ENCODE measurements around the gene SP8. TPM values are rescaled to one million over a fixed set of nuclear protein-coding genes. Genes with fewer than 3 reads are reported as not detected.

Gene SP8
- total RNA-seq, 2 experiments from 2014 or later, result not detected

- Mint-ChIP-seq H3K9me3 (no peaks in the 10 kb centered on the region), H3K4me3 (no peak overlapping the region), H3K4me1 (peaks cover 6% of the 10 kb centered on the region), H3K36me3 (ENCODE audit: low read depth) (no peaks in the 10 kb centered on the region), H3K27me3 (peaks cover 45% of the 10 kb centered on the region), H3K27ac (no peak overlapping the region)
- no peak for DNase-seq
- POLR2A ChIA-PET, result no interaction called here
- CTCF ChIA-PET, result no interaction called here
Measured at GRCh38 chr7:20799566-20800366, 13.1 kb upstream of the SP8 start.

- Mint-ChIP-seq H3K4me1 (peaks cover 6% of the 10 kb centered on the region), H3K36me3 (ENCODE audit: low read depth) (no peaks in the 10 kb centered on the region), H3K27ac (no peak overlapping the region), H3K4me3 (peak overlapping the region; percentile 27), H3K27me3 (peaks cover 55% of the 10 kb centered on the region), H3K9me3 (no peaks in the 10 kb centered on the region)
- CTCF ChIA-PET, result no interaction called here
- POLR2A ChIA-PET, result no interaction called here
- DNase-seq, result no peak
Measured at GRCh38 chr7:20798694-20799121, 12.0 kb upstream of the SP8 start.

- POLR2A ChIA-PET, result no interaction called here
- DNase-seq, result no peak
Measured at GRCh38 chr7:20798081-20798693, 11.5 kb upstream of the SP8 start.

GRCh38 chr7:20797462-20798080 is 10.9 kb upstream of the SP8 start:
- H3K36me3 Mint-ChIP-seq (ENCODE audit: low read depth), result no peaks in the 10 kb centered on the region
- peaks cover 3% of the 10 kb centered on the region for H3K9me3 Mint-ChIP-seq
- peaks cover 6% of the 10 kb centered on the region for H3K4me1 Mint-ChIP-seq
- no peak overlapping the region for H3K27ac Mint-ChIP-seq
- ChIA-PET POLR2A (no interaction called here), CTCF (interaction anchor here (0.7 to 1.7 kb wide), 2 partner anchors 20 to 22 kb away, joined by 3 read pairs; no protein-coding TSS in a partner anchor)
- no peak for DNase-seq
- H3K27me3 Mint-ChIP-seq, result peaks cover 64% of the 10 kb centered on the region
- H3K4me3 Mint-ChIP-seq, result peak overlapping the region; percentile 79

More at GRCh38 chr7:20798081-20798693, 11.5 kb upstream of the SP8 start:
- CTCF ChIA-PET, result no interaction called here
- H3K36me3 Mint-ChIP-seq (ENCODE audit: low read depth), result no peaks in the 10 kb centered on the region
- peak overlapping the region; percentile 27 for H3K4me3 Mint-ChIP-seq
- peaks cover under 1% of the 10 kb centered on the region for H3K9me3 Mint-ChIP-seq
- no peak overlapping the region for H3K27ac Mint-ChIP-seq
- peaks cover 6% of the 10 kb centered on the region for H3K4me1 Mint-ChIP-seq
- peaks cover 60% of the 10 kb centered on the region for H3K27me3 Mint-ChIP-seq

- ChIA-PET CTCF (interaction anchor here (0.7 to 1.7 kb wide), 3 partner anchors 14 to 23 kb away, joined by 3 to 4 read pairs (median 3); no protein-coding TSS in a partner anchor), POLR2A (no interaction called here)
- H3K4me1 Mint-ChIP-seq, result peaks cover 6% of the 10 kb centered on the region
- DNase-seq, result no peak
- H3K36me3 Mint-ChIP-seq (ENCODE audit: low read depth), result no peaks in the 10 kb centered on the region
- H3K27ac Mint-ChIP-seq, result no peak overlapping the region
- H3K4me3 Mint-ChIP-seq, result peak overlapping the region; percentile 79
- H3K9me3 Mint-ChIP-seq, result peaks cover 3% of the 10 kb centered on the region
- H3K27me3 Mint-ChIP-seq, result peaks cover 70% of the 10 kb centered on the region
Measured at GRCh38 chr7:20797042-20797461, 10.4 kb upstream of the SP8 start.

GRCh38 chr7:20796500-20796899 is 9.8 kb upstream of the SP8 start:
- peak overlapping the region; percentile 79 for H3K4me3 Mint-ChIP-seq
- POLR2A ChIA-PET, result no interaction called here
- no peak for DNase-seq

GRCh38 chr7:20795881-20796280 is 9.2 kb upstream of the SP8 start:
- Mint-ChIP-seq H3K4me1 (peaks cover 8% of the 10 kb centered on the region), H3K4me3 (no peak overlapping the region), H3K27me3 (peaks cover 81% of the 10 kb centered on the region), H3K27ac (no peak overlapping the region), H3K9me3 (peaks cover 3% of the 10 kb centered on the region), H3K36me3 (ENCODE audit: low read depth) (no peaks in the 10 kb centered on the region)
- DNase-seq, result no peak
- CTCF ChIA-PET, result interaction anchor here (1.7 kb wide), 1 partner anchor 24 kb away, joined by 3 read pairs; no protein-coding TSS in a partner anchor
- POLR2A ChIA-PET, result no interaction called here

More at GRCh38 chr7:20796500-20796899, 9.8 kb upstream of the SP8 start:
- Mint-ChIP-seq H3K36me3 (ENCODE audit: low read depth) (no peaks in the 10 kb centered on the region), H3K27ac (no peak overlapping the region), H3K27me3 (peaks cover 75% of the 10 kb centered on the region), H3K4me1 (peaks cover 6% of the 10 kb centered on the region), H3K9me3 (peaks cover 3% of the 10 kb centered on the region)
- CTCF ChIA-PET, result interaction anchor here (0.7 to 1.7 kb wide), 3 partner anchors 13 to 24 kb away, joined by 3 to 4 read pairs (median 3); no protein-coding TSS in a partner anchor

- peaks cover 3% of the 10 kb centered on the region for H3K9me3 Mint-ChIP-seq
- POLR2A ChIA-PET, result no interaction called here
- peaks cover 8% of the 10 kb centered on the region for H3K4me1 Mint-ChIP-seq
- peaks cover 84% of the 10 kb centered on the region for H3K27me3 Mint-ChIP-seq
- CTCF ChIA-PET, result no interaction called here
- H3K27ac Mint-ChIP-seq, result no peak overlapping the region
- no peak overlapping the region for H3K4me3 Mint-ChIP-seq
- H3K36me3 Mint-ChIP-seq (ENCODE audit: low read depth), result peaks cover under 1% of the 10 kb centered on the region
- DNase-seq, result no peak
Measured at GRCh38 chr7:20795361-20795760, 8.7 kb upstream of the SP8 start.

GRCh38 chr7:20794676-20795075 is 8.0 kb upstream of the SP8 start:
- POLR2A ChIA-PET, result no interaction called here
- H3K36me3 Mint-ChIP-seq (ENCODE audit: low read depth), result peaks cover 3% of the 10 kb centered on the region
- no peak for DNase-seq
- H3K27ac Mint-ChIP-seq, result no peak overlapping the region
- peaks cover 84% of the 10 kb centered on the region for H3K27me3 Mint-ChIP-seq
- CTCF ChIA-PET, result interaction anchor here (1.4 kb wide), 1 partner anchor 18 kb away, joined by 4 read pairs; no protein-coding TSS in a partner anchor
- peaks cover 3% of the 10 kb centered on the region for H3K9me3 Mint-ChIP-seq
- H3K4me1 Mint-ChIP-seq, result peaks cover 8% of the 10 kb centered on the region
- no peak overlapping the region for H3K4me3 Mint-ChIP-seq

GRCh38 chr7:20793694-20794394 is 7.2 kb upstream of the SP8 start:
- ChIA-PET POLR2A (interaction anchor here (0.6 kb wide), 1 partner anchor 8 kb away, joined by 3 read pairs; no protein-coding TSS in a partner anchor), CTCF (interaction anchor here (1.0 to 1.4 kb wide), 3 partner anchors 8 to 17 kb away, joined by 3 to 4 read pairs (median 3); no protein-coding TSS in a partner anchor)
- DNase-seq, result no peak
- H3K36me3 Mint-ChIP-seq (ENCODE audit: low read depth), result peaks cover 3% of the 10 kb centered on the region
- H3K4me1 Mint-ChIP-seq, result peaks cover 8% of the 10 kb centered on the region
- H3K27me3 Mint-ChIP-seq, result peaks cover 80% of the 10 kb centered on the region
- no peak overlapping the region for H3K27ac Mint-ChIP-seq
- peaks cover 5% of the 10 kb centered on the region for H3K9me3 Mint-ChIP-seq
- H3K4me3 Mint-ChIP-seq, result no peak overlapping the region

- Mint-ChIP-seq H3K4me3 (no peak overlapping the region), H3K36me3 (ENCODE audit: low read depth) (peaks cover 3% of the 10 kb centered on the region), H3K9me3 (peaks cover 5% of the 10 kb centered on the region), H3K27ac (peak overlapping the region; percentile 57), H3K4me1 (peaks cover 8% of the 10 kb centered on the region), H3K27me3 (peaks cover 83% of the 10 kb centered on the region)
- ChIA-PET CTCF (interaction anchor here (1.0 to 1.2 kb wide), 2 partner anchors 8 to 12 kb away, joined by 3 read pairs; no protein-coding TSS in a partner anchor), POLR2A (no interaction called here)
- DNase-seq, result no peak
Measured at GRCh38 chr7:20793248-20793647, 6.6 kb upstream of the SP8 start.
